Stimulated activated CD8-positive, alpha-beta memory T cell treated with anti-CD3 and anti-CD28 coated beads, Interleukin-7, amount 100 ng/mL, for 4 hours (primary cell): ENCODE measurements around the gene HOOK2.
"Not testable (repeated sequence)": the region's sequence is repeated elsewhere in the genome, so short reads cannot be mapped to it uniquely, and the experiment has no call there.

Experiments
- DNase-seq, 2 donors: peaks; one replicate each; pipeline ENCODE4 v3.0.0-alpha.2; 2020; ENCODE audit warnings: low read depth in 2 of 2

Gene HOOK2

DNA sequence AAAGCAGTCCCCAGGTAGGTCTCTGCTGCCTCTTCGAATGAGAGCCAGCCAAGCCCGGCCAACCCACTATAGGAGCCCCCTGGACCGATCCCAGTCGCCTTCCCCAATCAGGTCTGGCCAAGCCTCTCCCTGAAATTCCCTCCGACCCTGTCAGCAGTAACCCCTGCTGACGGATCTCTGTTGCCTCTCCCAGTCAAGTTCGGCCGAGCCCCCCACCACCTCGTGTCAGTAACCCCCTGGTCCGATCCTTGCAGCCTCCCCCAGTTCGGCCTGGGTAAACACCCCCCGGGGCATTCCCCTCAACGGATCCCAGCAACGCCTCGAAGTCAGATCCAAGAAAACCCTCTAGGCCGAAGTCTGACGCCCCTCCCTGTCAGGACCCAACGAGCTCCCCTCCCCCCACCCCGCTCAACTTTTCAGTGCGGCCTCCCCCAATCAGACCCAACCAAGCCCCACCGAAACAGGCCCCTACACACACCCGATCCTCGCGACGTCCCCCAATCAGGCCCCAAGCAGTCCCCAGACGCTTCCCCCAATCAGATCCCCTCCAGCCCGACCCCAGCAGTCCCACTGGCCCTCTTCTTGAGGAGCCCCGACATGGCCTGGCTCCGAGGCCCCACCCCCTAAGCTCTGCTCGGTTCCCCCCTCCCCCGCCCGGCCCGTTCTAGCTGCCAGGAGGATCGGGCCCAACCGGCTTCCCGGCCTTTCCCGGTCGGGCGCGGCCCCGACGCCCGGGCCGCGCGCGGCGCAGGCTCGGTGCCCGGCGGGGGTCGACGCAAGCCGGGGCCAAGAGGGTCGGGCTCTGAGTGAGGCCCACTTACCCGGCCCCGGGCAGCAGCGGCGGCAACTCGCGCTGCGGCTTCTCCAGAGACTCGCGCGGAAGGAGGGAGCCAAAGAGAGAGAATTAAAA lies 53.4 kb downstream of the HOOK2 start:
- DNase-seq, result peak in 1 of 2 donors; percentile 32

DNA sequence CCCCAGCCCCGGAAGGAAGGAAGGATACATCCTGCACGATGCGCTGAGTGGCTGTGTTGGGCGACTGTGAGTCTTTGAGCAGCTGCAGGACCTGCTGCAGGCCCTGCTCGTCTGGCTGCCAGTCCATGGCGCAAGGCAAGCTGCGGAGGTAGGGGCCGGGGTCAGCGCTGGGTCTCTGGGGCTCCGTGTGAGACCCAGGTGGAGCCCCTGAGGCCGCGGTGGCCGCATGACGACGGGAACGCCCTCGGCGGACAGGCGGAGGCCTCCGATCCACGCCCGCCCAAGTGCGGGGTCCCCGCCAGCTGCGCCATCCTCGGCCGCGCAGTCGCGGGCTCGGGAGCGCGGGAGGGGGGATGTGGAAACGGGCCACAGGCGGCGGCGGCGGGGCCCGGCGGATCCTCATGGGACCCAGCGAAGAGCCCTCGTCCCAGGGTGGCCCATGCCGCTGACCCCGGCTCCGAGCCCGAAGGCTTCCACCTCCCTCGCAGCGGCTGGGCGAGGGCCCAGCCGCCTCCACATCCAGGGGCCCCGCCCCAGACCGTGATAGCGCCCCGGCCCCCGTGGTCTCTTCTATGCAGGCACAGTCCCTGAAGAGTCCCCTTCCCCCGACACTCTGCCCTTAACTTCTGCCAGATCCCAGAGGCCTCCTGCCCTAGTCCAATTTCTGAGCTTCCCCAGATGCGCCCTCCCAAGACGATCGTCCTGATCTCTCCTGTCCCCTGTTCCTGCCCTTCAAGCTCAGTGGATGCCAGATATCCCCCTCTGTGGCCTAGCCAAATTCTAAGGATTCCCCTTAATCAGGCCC lies 54.3 kb downstream of the HOOK2 start:
- no peak for DNase-seq

DNA sequence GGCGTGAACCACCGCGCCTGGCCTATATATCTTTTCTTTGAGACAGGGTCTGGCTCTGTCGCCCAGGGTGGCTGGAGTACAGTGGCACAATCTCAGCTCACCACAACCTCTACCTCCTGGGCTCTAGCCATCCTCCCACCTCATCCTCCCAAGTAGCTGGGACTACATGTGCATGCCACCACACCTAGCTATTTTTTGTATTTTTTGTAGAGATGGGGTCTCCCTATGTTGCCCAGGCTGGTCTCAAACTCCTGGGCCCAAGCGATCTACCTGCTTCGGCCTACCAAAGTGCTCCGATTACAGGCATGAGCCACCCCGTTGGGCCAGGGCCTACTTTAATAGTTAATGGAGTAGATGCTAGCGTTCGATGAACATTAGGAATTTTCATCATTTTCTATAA lies 55.1 kb downstream of the HOOK2 start:
- DNase-seq, result no peak

DNA sequence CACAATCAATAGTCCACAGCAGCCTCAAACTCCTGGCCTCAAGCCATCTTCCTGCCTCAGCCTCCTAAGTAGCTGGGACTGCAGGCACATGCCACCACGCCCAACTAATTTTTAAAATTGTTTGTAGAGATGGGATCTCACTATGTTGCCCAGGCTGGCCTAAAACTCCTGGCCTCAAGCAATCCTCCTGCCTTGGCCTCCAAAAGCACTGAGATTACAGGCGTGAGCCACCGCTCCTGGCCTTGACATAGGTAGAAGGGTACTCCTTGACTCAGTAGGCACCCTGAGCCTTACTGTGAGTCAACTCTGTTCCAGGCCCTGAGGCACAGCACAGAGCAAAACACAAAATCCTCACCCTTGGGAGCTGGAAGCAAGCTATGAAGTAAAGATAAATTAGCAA lies 59.4 kb downstream of the HOOK2 start:
- no peak for DNase-seq

DNA sequence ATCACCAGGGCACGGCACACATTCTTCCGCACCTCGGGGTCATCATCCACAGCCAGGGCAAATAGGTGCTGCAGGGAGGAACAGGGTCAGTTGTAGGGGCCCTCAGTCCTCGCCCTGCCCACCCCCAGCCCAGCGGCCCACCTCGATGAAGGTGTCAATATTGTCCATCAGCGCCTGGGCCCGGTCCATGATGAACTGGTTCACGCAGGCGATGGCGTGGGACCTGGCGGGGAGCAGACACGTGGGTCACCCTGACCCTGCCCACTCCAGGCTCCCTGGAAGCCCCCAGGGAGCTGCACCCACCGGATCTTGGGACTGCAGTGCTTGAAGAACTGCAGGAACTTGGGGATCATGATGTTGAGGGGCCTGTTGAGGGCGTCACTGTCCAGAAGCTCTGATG lies 60.2 kb downstream of the HOOK2 start:
- DNase-seq, result no peak

DNA sequence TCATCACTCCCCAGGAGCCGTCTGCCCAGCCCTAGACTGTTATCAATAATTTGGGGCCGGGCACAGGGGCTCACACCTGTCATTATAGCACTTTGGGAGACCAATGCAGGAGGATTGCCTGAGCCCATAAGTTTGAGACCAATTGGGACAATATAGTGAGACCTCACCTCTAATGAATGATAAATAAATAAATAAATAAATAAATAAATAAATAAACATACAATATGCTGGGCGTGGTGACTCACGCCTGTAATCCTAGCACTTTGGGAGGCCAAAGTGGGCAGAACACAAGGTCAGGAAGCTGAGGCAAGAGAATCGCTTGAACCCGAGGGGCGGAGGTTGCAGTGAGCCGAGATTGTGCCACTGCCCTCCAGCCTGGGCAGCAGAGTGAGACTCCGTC lies 62.0 kb downstream of the HOOK2 start:
- not testable (repeated sequence) for DNase-seq
